Mesodermal cell (in vitro differentiated cells): ENCODE data around the gene SVOPL.

ENCODE experiments used
- H3K27ac ChIP-seq: 2 replicates; pipeline ENCODE4 v1.7.0; 2013; ENCODE audit warnings: mild to moderate bottlenecking, low read depth, low read length, moderate library complexity; ENCODE audit not compliant: severe bottlenecking
- H3K36me3 ChIP-seq: 2 replicates; pipeline ENCODE4 v1.7.1; 2013; ENCODE audit warnings: mild to moderate bottlenecking, low read length, moderate library complexity; ENCODE audit not compliant: control insufficient read depth, insufficient read depth
- H3K4me1 ChIP-seq: one replicate; pipeline ENCODE4 v1.7.1; 2013; ENCODE audit warnings: mild to moderate bottlenecking, low read length; ENCODE audit not compliant: insufficient read depth, control insufficient read depth, poor library complexity, severe bottlenecking
- H3K4me3 ChIP-seq: 2 replicates; pipeline ENCODE4 v1.7.0; 2013; ENCODE audit warnings: low read length, control low read depth, mild to moderate bottlenecking; ENCODE audit not compliant: insufficient read depth, poor library complexity, severe bottlenecking; ENCODE audit errors: extremely low read depth
- H3K9me3 ChIP-seq: 2 replicates; pipeline ENCODE4 v1.7.1; 2013; ENCODE audit warnings: mild to moderate bottlenecking, low read length, moderate library complexity; ENCODE audit not compliant: control insufficient read depth
- WGBS, 2 experiments: methylation state at CpG; one replicate each; pipeline ENCODE4 v1.1.5; 2013; ENCODE audit warnings: missing lambda C conversion rate in 2 of 2; ENCODE audit not compliant: insufficient coverage in 2 of 2; 5-methylcytosine and 5-hydroxymethylcytosine counted together

Gene SVOPL

GRCh38 chr7:138546064-138546619 is 155.0 kb downstream of the SVOPL start:
- H3K4me3 ChIP-seq, result no peak overlapping the region
- H3K27ac ChIP-seq, result no peak overlapping the region
- H3K36me3 ChIP-seq, result peaks cover 88% of the 10 kb centered on the region
- no peaks in the 10 kb centered on the region for H3K4me1 ChIP-seq
- no peaks in the 10 kb centered on the region for H3K9me3 ChIP-seq
- 93 to 100% methylated on average over 4 to 5 of the region's 5 CpGs for WGBS, 2 experiments

GRCh38 chr7:138545123-138545522 is 156.0 kb downstream of the SVOPL start:
- Histone ChIP-seq H3K4me3 (no peak overlapping the region), H3K9me3 (no peaks in the 10 kb centered on the region), H3K27ac (no peak overlapping the region), H3K4me1 (no peaks in the 10 kb centered on the region), H3K36me3 (peaks cover 89% of the 10 kb centered on the region)
- WGBS, 2 experiments, result 93 to 100% methylated on average over 4 of the region's 6 CpGs
